ENCODE results near the gene HEATR5A.

GRCh38 chr14:31326111-31326510 is 94.2 kb downstream of the HEATR5A start:
- TF ChIP-seq GATA2 (IDR thresholded peaks at IDR 0.05; ENCODE audit: low read depth, low read length) (no peak), GATA3 (IDR thresholded peaks at IDR 0.05; ENCODE audit: low read depth, low read length) (no peak)

All from SH-SY5Y (cell line).